Measurements from ENCODE around the gene TTYH3.

- TF ChIP-seq, protein P1, sequence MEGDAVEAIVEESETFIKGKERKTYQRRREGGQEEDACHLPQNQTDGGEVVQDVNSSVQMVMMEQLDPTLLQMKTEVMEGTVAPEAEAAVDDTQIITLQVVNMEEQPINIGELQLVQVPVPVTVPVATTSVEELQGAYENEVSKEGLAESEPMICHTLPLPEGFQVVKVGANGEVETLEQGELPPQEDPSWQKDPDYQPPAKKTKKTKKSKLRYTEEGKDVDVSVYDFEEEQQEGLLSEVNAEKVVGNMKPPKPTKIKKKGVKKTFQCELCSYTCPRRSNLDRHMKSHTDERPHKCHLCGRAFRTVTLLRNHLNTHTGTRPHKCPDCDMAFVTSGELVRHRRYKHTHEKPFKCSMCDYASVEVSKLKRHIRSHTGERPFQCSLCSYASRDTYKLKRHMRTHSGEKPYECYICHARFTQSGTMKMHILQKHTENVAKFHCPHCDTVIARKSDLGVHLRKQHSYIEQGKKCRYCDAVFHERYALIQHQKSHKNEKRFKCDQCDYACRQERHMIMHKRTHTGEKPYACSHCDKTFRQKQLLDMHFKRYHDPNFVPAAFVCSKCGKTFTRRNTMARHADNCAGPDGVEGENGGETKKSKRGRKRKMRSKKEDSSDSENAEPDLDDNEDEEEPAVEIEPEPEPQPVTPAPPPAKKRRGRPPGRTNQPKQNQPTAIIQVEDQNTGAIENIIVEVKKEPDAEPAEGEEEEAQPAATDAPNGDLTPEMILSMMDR (IDR thresholded peaks at IDR 0.05), result no peak
- TF ChIP-seq ZFX (IDR thresholded peaks at IDR 0.05; ENCODE audit: borderline replicate concordance), result no peak
Observed at GRCh38 chr7:2603044-2603965, 28.5 kb upstream of the TTYH3 start.

All from 22Rv1 (cell line).